IMR-90 (cell line): ENCODE data around the gene FFAR1. TPM values are rescaled to one million over a fixed set of nuclear protein-coding genes. Genes with fewer than 3 reads are reported as not detected.

Source experiments
- ATAC-seq: fragments of 200-7000 bp; cut with Tn5 transposase; 2 replicates; pipeline ENCODE4 v1.9.1; 2020; ENCODE audit warnings: low read depth, mild to moderate bottlenecking, moderate library complexity
- BruUV-seq: library from RNA; stranded (reverse); fragments of 400-500 nt; replicated peaks from 2 replicates; lab custom pipeline; 2021; lab: Mats Ljungman, UMichigan
- CTCF ChIA-PET: fragments of 300-600 bp; formaldehyde crosslinking; extraction: SDS; loops from one replicate; lab custom pipeline; 2021; ENCODE audit warnings: antibody characterized with exemption; lab: Yijun Ruan, JAX
- POLR2A ChIA-PET: fragments of 300-600 bp; sonication (Branson Sonifier 250); formaldehyde crosslinking; loops from one replicate; lab custom pipeline; 2022; ENCODE audit warnings: antibody characterized with exemption; ENCODE audit not compliant: unreplicated experiment; lab: Charles Lee
- DNase-seq: peaks from one replicate; pipeline ENCODE4 v3.0.0; 2013
- H2AFZ ChIP-seq: replicated peaks from 2 replicates; pipeline ENCODE3; 2013; ENCODE audit warnings: low read length, mild to moderate bottlenecking; ENCODE audit not compliant: poor library complexity
- H2AK5ac ChIP-seq: 2 replicates; pipeline ENCODE4 v1.6.1; 2013; ENCODE audit warnings: low read depth, low read length, inconsistent platforms
- H2AK9ac ChIP-seq: replicated peaks from 2 replicates; pipeline ENCODE3; 2013; ENCODE audit warnings: mild to moderate bottlenecking, low read depth, low read length, moderate library complexity; ENCODE audit not compliant: poor library complexity
- H2BK120ac ChIP-seq: 2 replicates; pipeline ENCODE4 v1.6.1; 2013; ENCODE audit warnings: low read depth, low read length, inconsistent platforms
- H2BK15ac ChIP-seq: 3 replicates; pipeline ENCODE4 v1.6.1; 2013; ENCODE audit warnings: low read depth, low read length, inconsistent platforms
- H2BK20ac ChIP-seq: 2 replicates; pipeline ENCODE4 v1.6.1; 2013; ENCODE audit warnings: low read depth, mild to moderate bottlenecking, inconsistent platforms, low read length, moderate library complexity
- H2BK5ac ChIP-seq: 2 replicates; pipeline ENCODE4 v1.6.1; 2013; ENCODE audit warnings: mild to moderate bottlenecking, low read depth, low read length, inconsistent platforms; ENCODE audit not compliant: poor library complexity, severe bottlenecking
- H3K14ac ChIP-seq: replicated peaks from 2 replicates; pipeline ENCODE4 v1.6.1; 2013; ENCODE audit warnings: low read depth, low read length, inconsistent platforms
- H3K18ac ChIP-seq: 2 replicates; pipeline ENCODE4 v1.6.1; 2013; ENCODE audit warnings: low read depth, low read length, control low read depth
- H3K23ac ChIP-seq: 2 replicates; pipeline ENCODE4 v1.6.1; 2013; ENCODE audit warnings: low read depth, low read length, inconsistent platforms
- H3K27ac ChIP-seq: 2 replicates; pipeline ENCODE4 v1.5.1; 2013; ENCODE audit warnings: mild to moderate bottlenecking, control low read depth, low read length; ENCODE audit not compliant: insufficient read depth
- H3K27me3 ChIP-seq: 2 replicates; pipeline ENCODE4 v1.6.1; 2013; ENCODE audit warnings: low read length; ENCODE audit not compliant: control insufficient read depth, insufficient read depth
- H3K36me3 ChIP-seq: 2 replicates; pipeline ENCODE4 v1.6.1; 2013; ENCODE audit warnings: low read length, mixed read lengths; ENCODE audit not compliant: control insufficient read depth, insufficient read depth
- H3K4ac ChIP-seq: 2 replicates; pipeline ENCODE4 v1.6.1; 2013; ENCODE audit warnings: low read depth, low read length, inconsistent platforms
- H3K4me1 ChIP-seq: 2 replicates; pipeline ENCODE4 v1.6.1; 2013; ENCODE audit warnings: low read length, mixed read lengths; ENCODE audit not compliant: control insufficient read depth, insufficient read depth
- H3K4me2 ChIP-seq: 2 replicates; pipeline ENCODE4 v1.6.1; 2013; ENCODE audit warnings: low read depth, mild to moderate bottlenecking, control low read depth, low read length, moderate library complexity
- H3K4me3 ChIP-seq: 2 replicates; pipeline ENCODE4 v1.5.1; 2013; ENCODE audit warnings: low read depth, mild to moderate bottlenecking, control low read depth, low read length, moderate library complexity; ENCODE audit not compliant: insufficient read depth
- H3K56ac ChIP-seq: 2 replicates; pipeline ENCODE4 v1.6.1; 2013; ENCODE audit warnings: low read length, inconsistent platforms; ENCODE audit not compliant: insufficient read depth; ENCODE audit errors: extremely low read depth
- H3K79me1 ChIP-seq, 2 experiments: 2 replicates each; pipeline ENCODE4 v1.6.1; 2013; ENCODE audit warnings: low read length in 2 of 2, inconsistent platforms in 1 of 2, low read depth in 1 of 2
- H3K9ac ChIP-seq: 2 replicates; pipeline ENCODE4 v1.6.1; 2013; ENCODE audit warnings: low read depth, low read length, control low read depth
- H3K9me1 ChIP-seq: 2 replicates; pipeline ENCODE4 v1.6.1; 2013; ENCODE audit warnings: low read length, inconsistent platforms; ENCODE audit not compliant: insufficient read depth
- H3K9me3 ChIP-seq: 2 replicates; pipeline ENCODE4 v1.6.1; 2013; ENCODE audit warnings: low read length; ENCODE audit not compliant: control insufficient read depth, insufficient read depth
- H4K20me1 ChIP-seq: 2 replicates; pipeline ENCODE4 v1.6.1; 2013; ENCODE audit warnings: low read length, inconsistent platforms; ENCODE audit not compliant: insufficient read depth
- H4K5ac ChIP-seq: 2 replicates; pipeline ENCODE4 v1.6.1; 2013; ENCODE audit warnings: mild to moderate bottlenecking, low read depth, low read length, control low read depth
- H4K8ac ChIP-seq, 2 experiments: 2 replicates each; pipeline ENCODE4 v1.6.1; 2013; ENCODE audit warnings: low read depth in 2 of 2, low read length in 2 of 2, control low read depth in 1 of 2, inconsistent platforms in 1 of 2
- H4K91ac ChIP-seq: 2 replicates; pipeline ENCODE4 v1.6.1; 2013; ENCODE audit warnings: low read depth, low read length, inconsistent platforms; ENCODE audit not compliant: insufficient read depth
- BHLHE40 ChIP-seq: fragments of 150-350 bp; IDR thresholded peaks from 2 replicates; pipeline ENCODE4 v1.6.1; 2016; ENCODE audit warnings: mild to moderate bottlenecking, low read depth, low read length
- CEBPB ChIP-seq: IDR thresholded peaks from 2 replicates; pipeline ENCODE4 v1.6.1; 2012; ENCODE audit warnings: low read depth, low read length, improper control_type of control experiment
- CHD1 ChIP-seq: IDR thresholded peaks from 2 replicates; pipeline ENCODE4 v1.6.1; 2012; ENCODE audit warnings: low read depth, low read length, improper control_type of control experiment
- FOS ChIP-seq: fragments of 150-350 bp; IDR thresholded peaks from 2 replicates; pipeline ENCODE4 v1.6.1; 2016; ENCODE audit warnings: low read depth, low read length
- MAFK ChIP-seq: IDR thresholded peaks from 2 replicates; pipeline ENCODE4 v1.6.1; 2012; ENCODE audit warnings: low read depth, low read length, improper control_type of control experiment
- MXI1 ChIP-seq: IDR thresholded peaks from 2 replicates; pipeline ENCODE4 v1.6.1; 2012; ENCODE audit warnings: low read depth, mild to moderate bottlenecking, low read length, moderate library complexity, borderline replicate concordance
- POLR2A ChIP-seq: IDR thresholded peaks from 2 replicates; pipeline ENCODE4 v1.6.1; 2012; ENCODE audit warnings: mild to moderate bottlenecking, low read depth, low read length
- RAD21 ChIP-seq: IDR thresholded peaks from 2 replicates; pipeline ENCODE4 v1.6.1; 2012; ENCODE audit warnings: low read length, improper control_type of control experiment
- SMC3 ChIP-seq: fragments of 150-350 bp; IDR thresholded peaks from 2 replicates; pipeline ENCODE4 v1.6.1; 2016; ENCODE audit warnings: low read depth, mild to moderate bottlenecking, antibody characterized with exemption, low read length, moderate library complexity
- USF2 ChIP-seq: fragments of 150-350 bp; IDR thresholded peaks from 2 replicates; pipeline ENCODE4 v1.6.1; 2017; ENCODE audit warnings: mild to moderate bottlenecking, antibody characterized with exemption, low read length, low read depth
- WGBS, 2 experiments: methylation state at CpG; one replicate each; pipeline versions ENCODE4 v1.1.5 to v1.1.7; 2013; ENCODE audit warnings: missing lambda C conversion rate in 2 of 2; ENCODE audit not compliant: insufficient read length in 1 of 2; ENCODE audit errors: extremely low coverage in 2 of 2; 5-methylcytosine and 5-hydroxymethylcytosine counted together
- dilution Hi-C: fragments of 300-500 bp; cut with HindIII; formaldehyde crosslinking; loops from one replicate; pipeline ENCODE4 v1.14.3; 2018; ENCODE audit warnings: low sequenced_read_pairs; ENCODE audit not compliant: unreplicated experiment
- in situ Hi-C: fragments of 300-500 bp; cut with MboI; formaldehyde crosslinking; loops from 3 replicates; pipeline ENCODE4 v1.14.3; 2019; ENCODE audit warnings: low sequenced_read_pairs, inconsistent platforms, mixed read lengths
- intact Hi-C: fragments of 100-400 bp; cut with micrococcal nuclease; formaldehyde crosslinking; loops from 2 replicates; pipeline ENCODE4 v1.10.0; 2022
- polyA plus RNA-seq, 3 experiments: library from polyadenylated mRNA; depleted of rRNA; stranded (reverse); fragments of >200 nt; gene quantifications; 2 replicates each; pipeline ENCODE4 v1.2.3, GENCODE V29; 2012; ENCODE audit warnings: low replicate concordance in 1 of 3
- total RNA-seq: library from RNA; depleted of rRNA; stranded (reverse); fragments of >200 nt; gene quantifications from 2 replicates; pipeline ENCODE4 v1.2.3, GENCODE V29; 2012
- TF ChIP-seq, protein P1 (sequence below): conservative IDR thresholded peaks from 2 replicates; pipeline ENCODE4 v1.5.1; 2012; ENCODE audit warnings: mild to moderate bottlenecking, low read depth, low read length, improper control_type of control experiment

Gene FFAR1
- total and polyA plus RNA-seq, 2 of the 4 experiments (the other 2 are of a cell fraction): not detected

GRCh38 chr19:35373492-35373891 lies 25.8 kb downstream of the FFAR1 start:
- Histone ChIP-seq H2AFZ (no peak overlapping the region), H2BK120ac (no peak overlapping the region), H4K20me1 (no peaks in the 10 kb centered on the region), H4K91ac (no peak overlapping the region), H3K27ac (no peak overlapping the region), H4K8ac (no peak overlapping the region), H3K56ac (no peak overlapping the region), H3K23ac (no peak overlapping the region), H3K4me3 (no peak overlapping the region), H2BK20ac (no peak overlapping the region), H4K5ac (no peak overlapping the region), H3K79me1 (no peaks in the 10 kb centered on the region), H3K36me3 (no peaks in the 10 kb centered on the region), H3K4me2 (no peak overlapping the region), H2AK9ac (no peak overlapping the region), H2BK15ac (no peak overlapping the region), H3K4ac (no peak overlapping the region), H3K9me3 (no peaks in the 10 kb centered on the region), H3K4me1 (no peaks in the 10 kb centered on the region), H3K27me3 (no peaks in the 10 kb centered on the region), H3K14ac (no peak overlapping the region), H2AK5ac (no peak overlapping the region), H2BK5ac (no peak overlapping the region), H3K9ac (no peak overlapping the region), H3K18ac (no peak overlapping the region), H3K9me1 (no peaks in the 10 kb centered on the region)
- intact Hi-C loops: no loop called here
- dilution Hi-C loops: no loop called here
- in situ Hi-C loops: no loop called here
- TF ChIP-seq BHLHE40 (no peak), FOS (no peak), RAD21 (no peak), USF2 (no peak), CEBPB (no peak), CHD1 (no peak), SMC3 (no peak), MXI1 (no peak), POLR2A (no peak), MAFK (no peak)
- TF ChIP-seq, protein P1, sequence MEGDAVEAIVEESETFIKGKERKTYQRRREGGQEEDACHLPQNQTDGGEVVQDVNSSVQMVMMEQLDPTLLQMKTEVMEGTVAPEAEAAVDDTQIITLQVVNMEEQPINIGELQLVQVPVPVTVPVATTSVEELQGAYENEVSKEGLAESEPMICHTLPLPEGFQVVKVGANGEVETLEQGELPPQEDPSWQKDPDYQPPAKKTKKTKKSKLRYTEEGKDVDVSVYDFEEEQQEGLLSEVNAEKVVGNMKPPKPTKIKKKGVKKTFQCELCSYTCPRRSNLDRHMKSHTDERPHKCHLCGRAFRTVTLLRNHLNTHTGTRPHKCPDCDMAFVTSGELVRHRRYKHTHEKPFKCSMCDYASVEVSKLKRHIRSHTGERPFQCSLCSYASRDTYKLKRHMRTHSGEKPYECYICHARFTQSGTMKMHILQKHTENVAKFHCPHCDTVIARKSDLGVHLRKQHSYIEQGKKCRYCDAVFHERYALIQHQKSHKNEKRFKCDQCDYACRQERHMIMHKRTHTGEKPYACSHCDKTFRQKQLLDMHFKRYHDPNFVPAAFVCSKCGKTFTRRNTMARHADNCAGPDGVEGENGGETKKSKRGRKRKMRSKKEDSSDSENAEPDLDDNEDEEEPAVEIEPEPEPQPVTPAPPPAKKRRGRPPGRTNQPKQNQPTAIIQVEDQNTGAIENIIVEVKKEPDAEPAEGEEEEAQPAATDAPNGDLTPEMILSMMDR: no peak
- ATAC-seq (no peak), DNase-seq (no peak)
- ChIA-PET CTCF (no interaction called here), POLR2A (no interaction called here)
- no TSS peak for BruUV-seq
- WGBS, 2 experiments: 78% methylated on average over 4 of the region's 7 CpGs; no CpG with 5 or more reads in 1 of the 2 experiments
